Measurements from ENCODE around the gene TGFBR3.

DNA sequence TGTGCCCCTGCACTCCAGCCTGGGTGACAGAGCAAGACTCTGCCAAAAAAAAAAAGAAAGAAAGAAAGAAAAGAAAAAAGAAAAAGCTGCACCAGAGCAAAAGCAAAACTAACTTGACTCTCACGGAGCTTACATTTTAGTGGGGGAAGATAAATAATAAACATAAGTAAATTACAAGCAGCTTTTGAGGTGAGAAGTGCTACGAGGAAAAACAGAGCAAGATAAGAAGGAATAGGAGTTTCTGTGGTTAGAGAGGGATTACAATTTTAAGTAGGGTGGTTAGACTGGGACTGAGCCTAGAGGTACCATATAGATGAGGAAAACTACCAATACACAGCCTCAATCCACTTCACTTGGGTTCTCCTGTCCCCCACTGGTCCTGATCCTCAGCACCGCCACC, 43.9 kb downstream of the TGFBR3 start:
- TF ChIP-seq, protein P1, sequence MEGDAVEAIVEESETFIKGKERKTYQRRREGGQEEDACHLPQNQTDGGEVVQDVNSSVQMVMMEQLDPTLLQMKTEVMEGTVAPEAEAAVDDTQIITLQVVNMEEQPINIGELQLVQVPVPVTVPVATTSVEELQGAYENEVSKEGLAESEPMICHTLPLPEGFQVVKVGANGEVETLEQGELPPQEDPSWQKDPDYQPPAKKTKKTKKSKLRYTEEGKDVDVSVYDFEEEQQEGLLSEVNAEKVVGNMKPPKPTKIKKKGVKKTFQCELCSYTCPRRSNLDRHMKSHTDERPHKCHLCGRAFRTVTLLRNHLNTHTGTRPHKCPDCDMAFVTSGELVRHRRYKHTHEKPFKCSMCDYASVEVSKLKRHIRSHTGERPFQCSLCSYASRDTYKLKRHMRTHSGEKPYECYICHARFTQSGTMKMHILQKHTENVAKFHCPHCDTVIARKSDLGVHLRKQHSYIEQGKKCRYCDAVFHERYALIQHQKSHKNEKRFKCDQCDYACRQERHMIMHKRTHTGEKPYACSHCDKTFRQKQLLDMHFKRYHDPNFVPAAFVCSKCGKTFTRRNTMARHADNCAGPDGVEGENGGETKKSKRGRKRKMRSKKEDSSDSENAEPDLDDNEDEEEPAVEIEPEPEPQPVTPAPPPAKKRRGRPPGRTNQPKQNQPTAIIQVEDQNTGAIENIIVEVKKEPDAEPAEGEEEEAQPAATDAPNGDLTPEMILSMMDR (CRISPR knock-in tag; IDR thresholded peaks at IDR 0.05): no peak
- TF ChIP-seq, protein P2, sequence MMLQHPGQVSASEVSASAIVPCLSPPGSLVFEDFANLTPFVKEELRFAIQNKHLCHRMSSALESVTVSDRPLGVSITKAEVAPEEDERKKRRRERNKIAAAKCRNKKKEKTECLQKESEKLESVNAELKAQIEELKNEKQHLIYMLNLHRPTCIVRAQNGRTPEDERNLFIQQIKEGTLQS (CRISPR knock-in tag; IDR thresholded peaks at IDR 0.05): no peak
